Uterus (tissue), 2 donors: ENCODE results near the gene DNAJB5.

Experiments
- POLR2A ChIP-seq, 2 donors: fragments of 450-650 bp; IDR thresholded peaks; one replicate each; pipeline ENCODE4 v1.6.1; 2016; ENCODE audit warnings: antibody characterized with exemption in 2 of 2, mild to moderate bottlenecking in 1 of 2, moderate library complexity in 1 of 2
- TF ChIP-seq, protein P1 (sequence below), 4 experiments: fragments of 200-600 bp in 2 of 4; fragments of 450-650 bp in 2 of 4; sonication (generic) in 2 of 4; IDR thresholded peaks; one replicate each; pipeline ENCODE4 v1.5.1; 2016 to 2019; ENCODE audit warnings: antibody characterized with exemption in 4 of 4, mild to moderate bottlenecking in 2 of 4, moderate library complexity in 1 of 4

- TF ChIP-seq, protein P1, sequence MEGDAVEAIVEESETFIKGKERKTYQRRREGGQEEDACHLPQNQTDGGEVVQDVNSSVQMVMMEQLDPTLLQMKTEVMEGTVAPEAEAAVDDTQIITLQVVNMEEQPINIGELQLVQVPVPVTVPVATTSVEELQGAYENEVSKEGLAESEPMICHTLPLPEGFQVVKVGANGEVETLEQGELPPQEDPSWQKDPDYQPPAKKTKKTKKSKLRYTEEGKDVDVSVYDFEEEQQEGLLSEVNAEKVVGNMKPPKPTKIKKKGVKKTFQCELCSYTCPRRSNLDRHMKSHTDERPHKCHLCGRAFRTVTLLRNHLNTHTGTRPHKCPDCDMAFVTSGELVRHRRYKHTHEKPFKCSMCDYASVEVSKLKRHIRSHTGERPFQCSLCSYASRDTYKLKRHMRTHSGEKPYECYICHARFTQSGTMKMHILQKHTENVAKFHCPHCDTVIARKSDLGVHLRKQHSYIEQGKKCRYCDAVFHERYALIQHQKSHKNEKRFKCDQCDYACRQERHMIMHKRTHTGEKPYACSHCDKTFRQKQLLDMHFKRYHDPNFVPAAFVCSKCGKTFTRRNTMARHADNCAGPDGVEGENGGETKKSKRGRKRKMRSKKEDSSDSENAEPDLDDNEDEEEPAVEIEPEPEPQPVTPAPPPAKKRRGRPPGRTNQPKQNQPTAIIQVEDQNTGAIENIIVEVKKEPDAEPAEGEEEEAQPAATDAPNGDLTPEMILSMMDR (IDR thresholded peaks at IDR 0.05) = no peak
- no peak for TF ChIP-seq POLR2A (IDR thresholded peaks at IDR 0.05)
Observed at GRCh38 chr9:34958411-34958982, 31.0 kb upstream of the DNAJB5 start.
